Brain pericyte (primary cell): Measurements from ENCODE around the gene KCNK17.
A peak's percentile ranks its signal among the peaks of the same experiment; 100 is the strongest.

Experiments
- DNase-seq: peaks from one replicate; pipeline ENCODE4 v3.0.0-alpha.2; 2012; ENCODE audit warnings: low read depth, low spot score

KCNK17 gene

GRCh38 chr6:39314273-39314795, at the start of gene KCNK17:
TSS of gene KCNK17 (minus strand) at chr6:39314419. CDS start at chr6:39314320, 99 bp downstream.
- no peak for DNase-seq

GRCh38 chr6:39363280-39363679, 49.1 kb upstream of the KCNK17 start:
- no peak for DNase-seq

- no peak for DNase-seq
Measured at GRCh38 chr6:39362487-39362865, 48.3 kb upstream of the KCNK17 start.

- no peak for DNase-seq
Measured at GRCh38 chr6:39361657-39362486, 47.7 kb upstream of the KCNK17 start.

- DNase-seq = no peak
Measured at GRCh38 chr6:39360378-39360777, 46.2 kb upstream of the KCNK17 start.

GRCh38 chr6:39357998-39358686, 43.9 kb upstream of the KCNK17 start:
- DNase-seq = peak; percentile 38

- no peak for DNase-seq
Measured at GRCh38 chr6:39353698-39354315, 39.6 kb upstream of the KCNK17 start.

GRCh38 chr6:39350723-39351505, 36.7 kb upstream of the KCNK17 start:
- no peak for DNase-seq

GRCh38 chr6:39348740-39349139, 34.5 kb upstream of the KCNK17 start:
- no peak for DNase-seq

- no peak for DNase-seq
Measured at GRCh38 chr6:39347906-39348585, 33.8 kb upstream of the KCNK17 start.

- no peak for DNase-seq
Measured at GRCh38 chr6:39347206-39347605, 33.0 kb upstream of the KCNK17 start.

- DNase-seq = no peak
Measured at GRCh38 chr6:39344821-39345280, 30.6 kb upstream of the KCNK17 start.

- DNase-seq = no peak
Measured at GRCh38 chr6:39343396-39343870, 29.2 kb upstream of the KCNK17 start.

GRCh38 chr6:39342692-39343395, 28.6 kb upstream of the KCNK17 start:
- no peak for DNase-seq

GRCh38 chr6:39341937-39342336, 27.7 kb upstream of the KCNK17 start:
- no peak for DNase-seq

- DNase-seq = no peak
Measured at GRCh38 chr6:39341352-39341751, 27.1 kb upstream of the KCNK17 start.

- no peak for DNase-seq
Measured at GRCh38 chr6:39339868-39340550, 25.8 kb upstream of the KCNK17 start.

GRCh38 chr6:39339096-39339867, 25.1 kb upstream of the KCNK17 start:
- no peak for DNase-seq

GRCh38 chr6:39338397-39338796, 24.2 kb upstream of the KCNK17 start:
- DNase-seq = no peak
